Measurements from ENCODE around the gene ATAT1.
A peak's percentile ranks its signal among the peaks of the same experiment; 100 is the strongest.

ATAT1 gene

DNA sequence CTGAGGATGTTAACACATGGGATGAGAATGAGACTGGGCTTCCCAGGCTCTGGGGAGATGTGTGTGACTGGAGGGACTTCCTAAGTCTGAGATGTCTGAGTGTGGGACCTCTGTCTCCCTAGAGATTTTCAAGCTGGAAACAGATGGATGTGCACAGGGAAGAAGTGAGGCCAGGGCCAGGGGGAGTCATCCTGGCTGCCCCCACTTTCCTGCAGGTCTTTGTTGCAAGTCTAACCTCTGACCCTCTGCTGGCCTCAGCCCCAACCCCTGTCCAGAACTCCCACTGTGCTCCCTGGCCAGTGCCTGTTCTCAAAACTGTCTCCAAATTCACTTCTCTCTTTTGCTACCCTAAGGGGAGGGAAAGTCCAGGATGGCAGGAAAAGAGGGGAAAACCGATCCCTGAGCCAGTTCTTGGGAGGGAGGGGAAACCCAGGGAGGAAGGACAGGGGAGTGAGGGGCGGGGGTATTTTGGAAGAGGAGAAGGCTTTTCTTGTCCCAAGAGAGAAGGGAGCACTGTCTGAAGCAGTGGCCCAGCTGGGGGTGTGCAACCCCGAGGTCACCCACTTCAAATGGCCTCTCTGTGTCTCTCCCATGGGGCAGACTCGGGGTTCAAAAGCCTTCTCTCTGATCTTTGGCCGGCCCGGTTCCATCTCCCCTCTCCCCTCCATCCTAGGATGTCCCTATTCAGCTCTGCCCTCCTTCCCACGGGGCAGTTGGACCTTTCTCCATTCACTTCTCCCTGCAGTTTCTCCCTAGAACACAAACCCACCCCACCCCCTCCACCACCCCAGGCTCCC, 56.7 kb downstream of the ATAT1 start:
- no peak for DNase-seq (ENCODE audit: low read depth in 2 of 2)

DNA sequence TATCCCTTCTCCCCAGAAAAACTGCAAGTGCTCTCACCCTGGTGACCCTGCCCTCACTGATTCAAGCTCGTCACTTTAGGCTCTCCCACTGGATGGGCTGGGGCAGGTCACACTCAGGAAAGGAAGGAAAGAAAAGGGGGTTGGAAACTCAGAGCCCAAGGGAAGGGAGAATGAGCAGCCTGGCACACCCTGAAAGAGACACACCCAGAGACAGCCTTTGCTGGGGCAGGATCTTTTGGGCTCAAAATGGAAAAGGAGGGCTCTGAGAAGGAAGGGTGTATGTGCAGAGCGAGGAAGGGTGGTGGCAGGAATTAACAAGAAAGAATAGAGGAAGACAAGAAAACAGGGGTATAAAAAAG, 57.3 kb downstream of the ATAT1 start:
- DNase-seq (ENCODE audit: low read depth in 2 of 2) = no peak

DNA sequence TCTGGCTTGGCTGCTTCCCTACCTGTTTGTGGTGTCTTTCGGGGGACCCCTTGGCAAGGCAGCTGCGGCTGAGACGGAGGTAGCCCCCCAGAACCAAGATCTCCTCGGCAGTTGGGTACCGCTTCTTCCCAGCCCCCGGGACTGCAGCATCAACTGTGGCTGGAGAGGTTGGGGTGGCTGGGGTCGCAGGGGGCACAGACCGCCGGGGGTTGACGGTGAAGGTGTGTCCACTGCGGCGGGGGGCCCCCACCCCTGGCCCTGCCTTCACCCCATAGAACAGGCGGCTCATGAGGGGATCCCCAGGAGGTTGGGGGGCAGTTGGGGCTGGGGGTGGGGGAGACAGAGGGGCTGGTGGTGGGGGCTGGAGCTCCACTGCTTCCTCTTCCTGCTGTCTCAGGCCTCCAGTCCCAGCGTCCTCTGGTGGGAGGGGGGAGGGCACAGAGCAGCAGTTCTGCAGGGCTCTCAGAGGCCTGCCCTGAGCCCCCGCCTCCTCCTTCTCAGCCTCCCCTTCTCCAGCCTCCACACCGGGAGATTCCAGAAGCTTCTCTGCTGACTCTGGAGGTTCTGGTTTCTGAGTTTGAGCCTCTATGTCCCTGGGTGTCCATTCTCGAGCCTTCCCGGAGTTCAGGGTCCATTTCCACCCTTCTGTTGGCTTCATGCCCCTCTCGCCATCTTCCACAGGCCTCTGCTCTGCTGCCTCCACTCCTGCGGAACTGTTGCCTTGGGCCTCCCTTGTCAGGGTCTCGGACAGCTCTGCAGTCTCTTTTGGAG, 57.9 kb downstream of the ATAT1 start:
- peak; percentile 23 to 47 for DNase-seq (ENCODE audit: low read depth in 2 of 2)

GRCh38 chr6:30685157-30686008, 58.7 kb downstream of the ATAT1 start:
- no peak for DNase-seq (ENCODE audit: low read depth in 2 of 2)

DNA sequence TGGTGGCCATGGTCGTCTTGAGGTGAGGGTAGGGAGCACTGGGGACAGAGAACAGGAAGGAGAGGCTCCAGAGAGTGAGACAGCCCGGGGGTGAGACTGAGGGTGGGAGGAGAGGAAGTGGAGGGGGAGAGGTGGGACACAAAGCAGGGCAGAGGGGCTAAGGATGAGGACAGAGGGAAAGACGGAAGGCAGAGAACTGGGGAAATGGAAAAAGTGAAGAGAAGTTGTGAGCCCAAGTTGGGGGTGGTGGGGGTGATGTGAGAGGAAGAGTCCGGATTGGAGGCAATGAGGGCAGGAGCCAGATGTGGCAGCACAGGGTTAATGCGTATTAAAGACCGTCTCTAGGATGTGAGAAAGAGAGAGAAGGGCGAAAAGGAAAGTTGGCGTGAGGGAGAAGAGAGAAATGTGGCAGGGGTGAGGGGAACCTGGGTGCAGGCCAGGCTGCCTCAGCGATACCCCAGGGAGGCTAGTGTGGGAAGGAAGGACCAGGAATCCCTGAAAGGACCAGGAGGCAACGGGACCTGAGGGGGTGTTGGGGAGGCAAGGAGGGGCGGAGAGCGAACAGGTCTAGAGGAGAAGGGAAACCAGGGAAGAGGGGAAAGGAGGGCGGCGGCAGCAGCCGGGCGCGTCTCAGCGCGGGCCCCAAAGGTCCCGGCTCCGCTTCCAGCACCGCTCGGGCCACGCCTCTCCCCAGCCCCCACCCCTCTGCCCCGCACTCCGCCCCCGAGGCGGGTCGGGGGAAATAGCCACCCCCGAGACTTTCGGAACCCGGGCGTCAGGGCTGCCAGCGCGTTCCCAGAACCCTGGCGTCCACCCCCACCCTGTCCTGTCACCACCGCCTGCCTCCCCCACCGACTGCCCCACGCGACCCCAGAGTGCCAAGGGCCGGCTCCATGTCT, 59.6 kb downstream of the ATAT1 start, which contains the start of gene PPP1R18:
Gene PPP1R18 (minus strand): TSS at position 637 of the 899 bp plus-strand sequence. CDS start 627 bp downstream, at position 10.
- DNase-seq (ENCODE audit: low read depth in 2 of 2) = peak; percentile 77 to 89

GRCh38 chr6:30686908-30687658, 60.4 kb downstream of the ATAT1 start:
- peak; percentile 64 to 94 for DNase-seq (ENCODE audit: low read depth in 2 of 2)

DNA sequence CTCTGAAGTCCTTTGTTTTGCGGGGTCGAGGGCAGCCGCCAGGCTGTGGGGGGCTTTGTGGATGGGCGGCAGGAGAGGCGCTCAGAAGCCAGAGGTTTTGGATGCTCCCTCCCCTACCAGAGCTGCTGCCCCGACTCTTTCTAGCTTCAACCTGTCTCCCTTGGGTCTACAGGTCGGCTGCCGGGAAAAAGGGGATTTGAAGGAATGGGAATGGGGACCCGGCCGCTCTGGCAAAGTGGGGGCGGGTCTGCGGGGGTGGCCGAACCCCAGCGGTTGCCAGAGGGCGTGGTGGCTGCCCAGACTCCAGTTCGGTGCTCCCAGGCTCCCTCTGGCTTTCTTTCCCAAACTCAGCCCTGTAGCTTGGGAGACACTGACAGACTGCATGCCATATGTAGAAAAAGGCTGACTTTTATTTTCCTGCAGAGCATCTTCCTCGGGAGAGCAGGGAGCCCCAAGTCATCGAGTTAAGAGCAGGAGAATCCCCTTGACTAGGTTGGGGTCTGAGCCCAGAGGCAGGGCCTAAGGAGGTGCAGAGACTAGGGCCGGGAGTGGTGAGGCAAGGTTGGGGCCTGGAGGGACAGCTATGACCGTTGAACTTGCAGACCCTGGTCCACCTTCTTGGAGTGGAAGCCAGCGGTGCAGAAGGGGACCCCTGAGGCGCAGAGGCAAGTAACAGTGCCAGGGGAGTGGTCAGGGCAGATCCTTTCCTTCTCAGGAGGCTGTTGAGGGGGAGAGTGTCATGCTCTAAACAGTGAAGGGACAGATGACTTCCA, 61.2 kb downstream of the ATAT1 start:
- no peak for DNase-seq (ENCODE audit: low read depth in 2 of 2)

GRCh38 chr6:30688569-30688968, 61.9 kb downstream of the ATAT1 start:
- DNase-seq (ENCODE audit: low read depth in 2 of 2) = no peak

- no peak for DNase-seq (ENCODE audit: low read depth in 2 of 2)
Observed at GRCh38 chr6:30689022-30689865, 62.6 kb downstream of the ATAT1 start.

GRCh38 chr6:30689985-30690384, 63.3 kb downstream of the ATAT1 start:
- no peak for DNase-seq (ENCODE audit: low read depth in 2 of 2)

DNA sequence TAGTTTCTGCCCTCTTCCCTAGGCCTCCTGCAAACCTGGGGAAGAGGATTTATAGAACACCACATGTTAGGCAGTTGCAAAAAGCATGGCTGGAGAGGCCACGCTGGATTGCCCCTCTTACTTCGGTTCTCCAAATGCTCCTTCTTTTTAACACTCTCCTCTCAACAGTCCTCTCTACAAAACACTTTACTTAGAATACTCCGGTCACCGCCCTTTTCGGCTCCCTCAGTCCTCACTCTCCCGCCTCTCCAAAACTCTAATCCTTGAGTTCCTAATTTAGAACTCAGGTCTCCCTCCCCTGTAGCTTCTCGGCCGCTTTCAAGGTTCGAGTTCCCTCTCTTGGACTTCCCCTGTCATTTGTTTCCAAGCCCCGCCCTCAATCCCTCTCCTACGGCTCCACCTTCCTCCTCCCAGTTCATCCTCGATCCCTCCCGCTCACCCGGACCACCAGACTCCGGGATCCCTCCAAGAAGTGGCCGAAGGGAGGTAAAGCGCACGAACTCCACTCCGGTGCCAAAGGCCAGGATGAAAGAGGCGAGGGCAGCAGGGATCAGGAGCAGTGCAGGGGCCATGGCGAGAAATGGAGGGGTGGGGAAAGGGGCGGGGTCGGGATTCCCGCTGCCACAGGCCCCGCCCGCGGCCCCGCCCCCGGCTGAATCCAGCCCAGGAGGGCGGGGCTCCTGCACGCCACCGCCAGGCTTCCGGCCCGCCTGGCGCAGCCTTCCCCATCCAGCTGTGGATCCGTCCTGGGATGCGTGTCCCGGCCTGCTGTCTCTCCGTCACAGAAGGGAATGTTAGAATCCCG, 63.9 kb downstream of the ATAT1 start, which contains the start of gene NRM:
Gene NRM (minus strand): TSS at position 582 of the 805 bp plus-strand sequence. CDS start 10 bp downstream, at position 572.
- DNase-seq (ENCODE audit: low read depth in 2 of 2) = peak; percentile 63 to 81

DNA sequence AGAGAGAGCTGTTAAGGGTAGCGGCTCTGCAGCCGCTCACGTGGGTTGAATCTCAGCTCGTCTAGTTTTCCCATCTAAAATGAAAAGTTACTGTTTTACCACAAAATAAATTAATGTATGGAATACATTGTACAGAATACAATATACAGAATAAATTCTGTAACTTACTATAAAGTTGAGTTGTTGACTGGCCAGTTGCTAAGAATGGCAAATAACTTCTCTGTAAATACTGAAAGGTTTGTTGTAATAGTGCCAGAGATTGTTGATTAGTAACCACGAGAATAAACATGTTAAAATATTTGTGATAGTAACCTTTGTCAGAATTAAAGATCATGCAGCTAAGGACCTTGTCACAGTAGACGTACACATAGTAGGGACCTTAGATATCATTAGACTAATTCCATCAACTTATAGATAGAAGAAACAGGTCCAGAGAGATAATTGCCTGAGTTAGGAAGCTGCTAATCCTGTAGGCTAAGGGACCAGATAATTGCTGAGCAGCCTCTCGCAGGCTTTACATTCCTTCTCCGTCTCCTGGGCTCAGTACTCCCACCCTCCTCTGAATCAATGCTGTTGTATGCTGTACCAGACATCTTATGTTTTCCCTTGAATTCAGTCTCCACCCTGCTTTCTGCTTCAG, 64.7 kb downstream of the ATAT1 start:
- no peak for DNase-seq (ENCODE audit: low read depth in 2 of 2)
